Panc1 (cell line): ENCODE results near the gene SEMA5B. TPM values are rescaled to one million over a fixed set of nuclear protein-coding genes. Genes with fewer than 3 reads are reported as not detected.

ENCODE experiments used
- ATAC-seq: fragments of 200-7000 bp; cut with Tn5 transposase; 2 replicates; pipeline ENCODE4 v1.9.1; 2020; ENCODE audit warnings: mild to moderate bottlenecking, moderate library complexity
- BruUV-seq: library from RNA; stranded (reverse); fragments of 400-500 nt; replicated peaks from 2 replicates; lab custom pipeline; 2021; lab: Mats Ljungman, UMichigan
- CTCF ChIA-PET: fragments of 300-600 bp; sonication (Branson Sonifier 250); formaldehyde crosslinking; loops from one replicate; lab custom pipeline; 2022; ENCODE audit warnings: antibody characterized with exemption; lab: Charles Lee
- POLR2A ChIA-PET: fragments of 300-600 bp; sonication (Branson Sonifier 250); formaldehyde crosslinking; loops from one replicate; lab custom pipeline; 2022; ENCODE audit warnings: antibody characterized with exemption; lab: Charles Lee
- DNase-seq: peaks from one replicate; pipeline ENCODE4 v3.0.0-alpha.2; 2010; ENCODE audit warnings: low read depth, low spot score
- H3K27ac ChIP-seq: 2 replicates; pipeline ENCODE4 v1.5.1; 2011; ENCODE audit warnings: mild to moderate bottlenecking, low read length, inconsistent platforms
- H3K27me3 ChIP-seq: fragments of 200-500 bp; sonication (Bioruptor generic); 2 replicates; pipeline ENCODE4 v1.6.0; 2014; ENCODE audit warnings: low read length, inconsistent platforms; ENCODE audit not compliant: control insufficient read depth, insufficient read depth
- H3K36me3 ChIP-seq: fragments of 200-500 bp; sonication (Bioruptor generic); 2 replicates; pipeline ENCODE4 v1.5.1; 2014; ENCODE audit warnings: inconsistent platforms, mild to moderate bottlenecking, low read length, moderate library complexity; ENCODE audit not compliant: control insufficient read depth, insufficient read depth
- H3K4me1 ChIP-seq: 2 replicates; pipeline ENCODE4 v1.5.1; 2011; ENCODE audit warnings: inconsistent platforms, mild to moderate bottlenecking, low read length, moderate library complexity; ENCODE audit not compliant: control insufficient read depth, insufficient read depth
- H3K4me3 ChIP-seq, 2 experiments: 2 replicates each; pipeline ENCODE4 v1.5.1; 2011 to 2012; ENCODE audit warnings: low read depth in 2 of 2, low read length in 2 of 2, mild to moderate bottlenecking in 2 of 2, inconsistent platforms in 1 of 2, moderate library complexity in 1 of 2
- H3K9me3 ChIP-seq: fragments of 200-500 bp; sonication (Bioruptor generic); 2 replicates; pipeline ENCODE4 v1.5.1; 2014; ENCODE audit warnings: low read depth, mild to moderate bottlenecking, inconsistent platforms, low read length, moderate library complexity; ENCODE audit not compliant: control insufficient read depth, insufficient read depth
- CTCF ChIP-seq: fragments of 450-650 bp; IDR thresholded peaks from 2 replicates; pipeline ENCODE4 v1.5.1; 2017; ENCODE audit warnings: mild to moderate bottlenecking
- POLR2AphosphoS5 ChIP-seq: IDR thresholded peaks from 2 replicates; pipeline ENCODE4 v1.6.1; 2012; ENCODE audit warnings: mild to moderate bottlenecking, low read depth, low read length, moderate library complexity
- REST ChIP-seq, 2 experiments: IDR thresholded peaks; 2 replicates each; pipeline ENCODE4 v1.6.1; 2011 to 2012; ENCODE audit warnings: low read depth in 2 of 2, control low read depth in 1 of 2, low read length in 1 of 2, mild to moderate bottlenecking in 1 of 2, moderate library complexity in 1 of 2; ENCODE audit not compliant: insufficient read depth in 1 of 2
- SIN3A ChIP-seq: IDR thresholded peaks from 2 replicates; pipeline ENCODE4 v1.6.1; 2012; ENCODE audit warnings: low read depth, mild to moderate bottlenecking, low read length, moderate library complexity, borderline replicate concordance; ENCODE audit not compliant: insufficient read depth
- TCF7L2 ChIP-seq: IDR thresholded peaks from 2 replicates; pipeline ENCODE4 v1.6.1; 2011; ENCODE audit warnings: mild to moderate bottlenecking, low read depth, low read length, inconsistent platforms
- in situ Hi-C: cut with HindIII; loops from 2 replicates; pipeline ENCODE4 v1.10.0; 2016; ENCODE audit warnings: low sequenced_read_pairs, low pct_unique_long_range_greater_than_20kb
- intact Hi-C: fragments of 100-400 bp; cut with micrococcal nuclease; formaldehyde crosslinking; loops from one replicate; pipeline ENCODE4 v1.10.0; 2022; ENCODE audit not compliant: unreplicated experiment
- total RNA-seq: library from RNA; stranded (reverse); gene quantifications from one replicate; pipeline ENCODE4 v1.2.1, GENCODE V29; 2021; ENCODE audit not compliant: unreplicated experiment

Gene SEMA5B
- total RNA-seq, 1 experiment from 2014 or later, result 1.2 TPM

GRCh38 chr3:123066599-123066895, 39.0 kb upstream of the SEMA5B start:
- peak overlapping the region; percentile 10; the same call in 1 of the 2 replicates for H3K27ac ChIP-seq
- H3K4me1 ChIP-seq, result peaks cover 28% of the 10 kb centered on the region
- no peaks in the 10 kb centered on the region for H3K27me3 ChIP-seq
- BruUV-seq, result no TSS peak
- ATAC-seq, result peak; percentile 32; the same call in 1 of the 2 replicates
- no peak for TF ChIP-seq SIN3A
- no peak for TF ChIP-seq TCF7L2
- TF ChIP-seq POLR2AphosphoS5, result no peak
- no peak for TF ChIP-seq CTCF
- no peak for TF ChIP-seq REST (IDR thresholded peaks at IDR 0.05; ENCODE audit: insufficient read depth in 1 of 2, low read depth in 2 of 2, low read length in 1 of 2)
- intact Hi-C loops, result no loop called here
- POLR2A ChIA-PET, result interaction anchor here (0.6 to 0.8 kb wide), 8 partner anchors 9 to 1026 kb away, joined by 3 to 9 read pairs (median 4); no protein-coding TSS in a partner anchor
- no peaks in the 10 kb centered on the region for H3K9me3 ChIP-seq
- CTCF ChIA-PET, result interaction anchor here (0.6 to 1.1 kb wide), 3 partner anchors 36 to 470 kb away, joined by 3 to 10 read pairs (median 3); partner anchors contain the start of gene SEMA5B
- peak overlapping the region; percentile 84 to 92 for H3K4me3 ChIP-seq
- in situ Hi-C loops, result no loop called here
- no peaks in the 10 kb centered on the region for H3K36me3 ChIP-seq
- no peak for DNase-seq

- in situ Hi-C loops (no loop called here), intact Hi-C loops (no loop called here)
- Histone ChIP-seq H3K27me3 (no peaks in the 10 kb centered on the region), H3K4me1 (peaks cover 13% of the 10 kb centered on the region), H3K36me3 (no peaks in the 10 kb centered on the region), H3K9me3 (no peaks in the 10 kb centered on the region), H3K27ac (no peak overlapping the region), H3K4me3 (no peak overlapping the region)
- POLR2A ChIA-PET, result no interaction called here
- DNase-seq, result no peak
- no peak for TF ChIP-seq SIN3A
- TF ChIP-seq POLR2AphosphoS5, result no peak
- no peak for TF ChIP-seq REST (IDR thresholded peaks at IDR 0.05; ENCODE audit: insufficient read depth in 1 of 2, low read depth in 2 of 2, low read length in 1 of 2)
- no peak for TF ChIP-seq TCF7L2
- TF ChIP-seq CTCF, result no peak
- CTCF ChIA-PET, result no interaction called here
- BruUV-seq, result no TSS peak
- no peak for ATAC-seq
Measured at GRCh38 chr3:123064914-123065313, 37.4 kb upstream of the SEMA5B start.
